Ascending aorta (tissue), 2 donors: ENCODE measurements around the gene SMPD3. TPM values are rescaled to one million over a fixed set of nuclear protein-coding genes. Genes with fewer than 3 reads are reported as not detected.

Experiments
- DNase-seq, 2 donors: peaks; one replicate each; pipeline ENCODE4 v3.0.0-alpha.2; 2019; ENCODE audit warnings: low spot score in 2 of 2
- H3K27ac ChIP-seq, 2 donors: fragments of 200-600 bp; sonication (generic); one replicate each; pipeline ENCODE4 v1.5.1; 2016 to 2017; ENCODE audit warnings: mild to moderate bottlenecking in 1 of 2
- H3K27me3 ChIP-seq: fragments of 200-600 bp; sonication (generic); one replicate; pipeline ENCODE4 v1.5.1; 2017
- H3K36me3 ChIP-seq, 2 donors: fragments of 200-600 bp; sonication (generic); one replicate each; pipeline ENCODE4 v1.5.1; 2016
- H3K4me1 ChIP-seq, 2 donors: fragments of 200-600 bp; sonication (generic); one replicate each; pipeline ENCODE4 v1.5.1; 2016 to 2017; ENCODE audit warnings: mild to moderate bottlenecking in 1 of 2
- H3K4me3 ChIP-seq, 2 donors: fragments of 200-600 bp; sonication (generic); one replicate each; pipeline ENCODE4 v1.5.1; 2016 to 2017; ENCODE audit warnings: mild to moderate bottlenecking in 1 of 2
- H3K9me3 ChIP-seq, 2 donors: fragments of 200-600 bp; sonication (generic); one replicate each; pipeline ENCODE4 v1.5.1; 2016
- intact Hi-C: fragments of 100-400 bp; cut with DNase I; formaldehyde crosslinking; loops from one replicate; pipeline ENCODE4 v1.15.1; 2023
- total RNA-seq: library from RNA; depleted of rRNA; stranded (reverse); fragments of >200 nt; gene quantifications from one replicate; pipeline ENCODE4 v1.1.0, GENCODE V29; 2016
- TF ChIP-seq, protein P1 (sequence below), 3 experiments: fragments of 200-600 bp in 2 of 3; fragments of 450-650 bp in 1 of 3; sonication (generic) in 2 of 3; IDR thresholded peaks; one replicate each; pipeline ENCODE4 v1.5.1; 2016 to 2019; ENCODE audit warnings: antibody characterized with exemption in 3 of 3, mild to moderate bottlenecking in 1 of 3, moderate library complexity in 1 of 3

The SMPD3 gene
- total RNA-seq, 1 donor from 2014 or later: not detected

DNA sequence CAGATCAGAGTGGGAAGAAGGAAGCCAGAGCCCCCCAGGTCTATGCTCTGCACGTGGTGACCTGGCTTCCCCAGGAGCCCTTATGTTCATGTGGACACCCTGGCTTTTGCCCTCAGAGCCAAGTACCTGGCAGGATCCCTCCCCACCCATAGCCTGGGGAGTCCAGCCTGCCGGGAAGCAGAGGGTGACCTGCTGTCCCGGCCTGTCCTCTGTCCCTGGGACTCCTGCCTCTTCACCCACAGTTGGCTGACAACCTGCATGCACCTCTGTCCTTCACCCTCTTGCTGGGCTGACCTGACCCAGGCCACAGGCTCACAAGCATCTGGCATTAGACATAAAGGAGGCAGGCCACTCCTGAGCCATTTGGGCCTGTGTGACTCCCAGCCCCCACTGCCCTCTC lies 60.2 kb downstream of the SMPD3 start:
- no peaks in the 10 kb centered on the region for H3K4me1 ChIP-seq
- no peaks in the 10 kb centered on the region for H3K9me3 ChIP-seq
- TF ChIP-seq, protein P1, sequence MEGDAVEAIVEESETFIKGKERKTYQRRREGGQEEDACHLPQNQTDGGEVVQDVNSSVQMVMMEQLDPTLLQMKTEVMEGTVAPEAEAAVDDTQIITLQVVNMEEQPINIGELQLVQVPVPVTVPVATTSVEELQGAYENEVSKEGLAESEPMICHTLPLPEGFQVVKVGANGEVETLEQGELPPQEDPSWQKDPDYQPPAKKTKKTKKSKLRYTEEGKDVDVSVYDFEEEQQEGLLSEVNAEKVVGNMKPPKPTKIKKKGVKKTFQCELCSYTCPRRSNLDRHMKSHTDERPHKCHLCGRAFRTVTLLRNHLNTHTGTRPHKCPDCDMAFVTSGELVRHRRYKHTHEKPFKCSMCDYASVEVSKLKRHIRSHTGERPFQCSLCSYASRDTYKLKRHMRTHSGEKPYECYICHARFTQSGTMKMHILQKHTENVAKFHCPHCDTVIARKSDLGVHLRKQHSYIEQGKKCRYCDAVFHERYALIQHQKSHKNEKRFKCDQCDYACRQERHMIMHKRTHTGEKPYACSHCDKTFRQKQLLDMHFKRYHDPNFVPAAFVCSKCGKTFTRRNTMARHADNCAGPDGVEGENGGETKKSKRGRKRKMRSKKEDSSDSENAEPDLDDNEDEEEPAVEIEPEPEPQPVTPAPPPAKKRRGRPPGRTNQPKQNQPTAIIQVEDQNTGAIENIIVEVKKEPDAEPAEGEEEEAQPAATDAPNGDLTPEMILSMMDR (IDR thresholded peaks at IDR 0.05): no peak
- no peaks in the 10 kb centered on the region for H3K36me3 ChIP-seq
- DNase-seq: no peak
- intact Hi-C loops: no loop called here
- H3K27ac ChIP-seq: no peak overlapping the region
- no peaks in the 10 kb centered on the region for H3K27me3 ChIP-seq
- no peak overlapping the region for H3K4me3 ChIP-seq

DNA sequence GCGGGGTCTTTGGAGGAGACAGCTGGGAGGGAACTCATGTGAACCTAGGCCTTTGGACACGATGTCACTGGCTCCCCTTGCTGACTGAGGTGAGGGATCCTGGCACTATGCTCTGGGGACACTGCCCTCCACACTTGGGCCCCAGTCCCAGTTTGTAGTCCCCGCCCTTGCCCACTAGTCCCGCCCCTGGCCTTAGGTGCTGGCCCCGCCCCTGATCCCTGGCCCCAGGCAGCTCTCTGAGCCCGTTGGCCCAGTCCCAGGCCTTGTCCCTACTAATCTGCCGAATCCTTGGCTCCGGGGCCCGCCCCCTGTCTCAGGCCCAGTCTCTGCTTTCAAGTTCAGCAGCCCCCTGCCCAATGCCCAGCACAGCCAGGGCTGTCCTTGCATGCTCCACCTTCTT lies 61.0 kb downstream of the SMPD3 start:
- Histone ChIP-seq H3K27me3 (no peaks in the 10 kb centered on the region), H3K27ac (no peak overlapping the region), H3K4me1 (no peaks in the 10 kb centered on the region), H3K4me3 (no peak overlapping the region), H3K36me3 (no peaks in the 10 kb centered on the region), H3K9me3 (no peaks in the 10 kb centered on the region)
- TF ChIP-seq, protein P1 (IDR thresholded peaks at IDR 0.05): no peak
- intact Hi-C loops: no loop called here
- no peak for DNase-seq

- Histone ChIP-seq H3K9me3 (no peaks in the 10 kb centered on the region), H3K27ac (no peak overlapping the region), H3K4me3 (no peak overlapping the region), H3K4me1 (no peaks in the 10 kb centered on the region), H3K27me3 (no peaks in the 10 kb centered on the region), H3K36me3 (no peaks in the 10 kb centered on the region)
- intact Hi-C loops: no loop called here
- TF ChIP-seq, protein P1 (IDR thresholded peaks at IDR 0.05): no peak
- no peak for DNase-seq
Measured at GRCh38 chr16:68386628-68387027, 61.7 kb downstream of the SMPD3 start.

- no peak overlapping the region for H3K27ac ChIP-seq
- no peak for DNase-seq
- H3K4me3 ChIP-seq: no peak overlapping the region
- H3K4me1 ChIP-seq: no peaks in the 10 kb centered on the region
- H3K36me3 ChIP-seq: no peaks in the 10 kb centered on the region
- H3K9me3 ChIP-seq: no peaks in the 10 kb centered on the region
- TF ChIP-seq, protein P1 (IDR thresholded peaks at IDR 0.05): no peak
- no peaks in the 10 kb centered on the region for H3K27me3 ChIP-seq
- intact Hi-C loops: no loop called here
Measured at GRCh38 chr16:68385371-68385770, 62.9 kb downstream of the SMPD3 start.

GRCh38 chr16:68384288-68385161 lies 63.8 kb downstream of the SMPD3 start:
- intact Hi-C loops: no loop called here
- TF ChIP-seq, protein P1 (IDR thresholded peaks at IDR 0.05): no peak
- Histone ChIP-seq H3K27ac (no peak overlapping the region), H3K9me3 (no peaks in the 10 kb centered on the region), H3K4me3 (no peak overlapping the region), H3K4me1 (no peaks in the 10 kb centered on the region), H3K27me3 (no peaks in the 10 kb centered on the region), H3K36me3 (no peaks in the 10 kb centered on the region)
- no peak for DNase-seq
